K562 (cell line): ENCODE data around the gene MARVELD1. TPM values are rescaled to one million over a fixed set of nuclear protein-coding genes. Genes with fewer than 3 reads are reported as not detected.

ENCODE experiments used
- BCL6 ChIP-seq: fragments of 250-450 bp; sonication (Bioruptor Pico); IDR thresholded peaks from 2 replicates; pipeline ENCODE4 v1.4.0; 2020
- BCOR ChIP-seq: fragments of 450-650 bp; IDR thresholded peaks from 2 replicates; pipeline ENCODE4 v1.6.1; 2016
- E2F8 ChIP-seq: fragments of 450-650 bp; IDR thresholded peaks from 2 replicates; pipeline ENCODE4 v1.7.1; 2018; ENCODE audit warnings: mild to moderate bottlenecking, low read depth; ENCODE audit not compliant: partially characterized antibody
- E4F1 ChIP-seq: fragments of 250-450 bp; sonication (Bioruptor Pico); IDR thresholded peaks from 2 replicates; pipeline ENCODE4 v1.5.0; 2021; ENCODE audit warnings: mild to moderate bottlenecking, borderline replicate concordance
- ETV1 ChIP-seq: fragments of 450-650 bp; conservative IDR thresholded peaks from 2 replicates; pipeline ENCODE4 v1.6.1; 2016; ENCODE audit warnings: missing genetic modification characterization, control low read depth, low read depth, missing compliant biosample characterization
- MCM2 ChIP-seq: fragments of 450-650 bp; IDR thresholded peaks from 2 replicates; pipeline ENCODE4 v1.6.1; 2017; ENCODE audit warnings: low read depth, mild to moderate bottlenecking
- MTA1 ChIP-seq: fragments of 450-650 bp; IDR thresholded peaks from 2 replicates; pipeline ENCODE4 v1.6.1; 2017; ENCODE audit warnings: borderline replicate concordance
- MYC ChIP-seq, 2 experiments: fragments of 250-450 bp in 1 of 2; sonication (Bioruptor Pico) in 1 of 2; IDR thresholded peaks; 2 replicates each; pipeline versions ENCODE4 v1.5.1 to v1.6.1; 2012 to 2021; ENCODE audit warnings: low read depth in 2 of 2, borderline replicate concordance in 1 of 2, improper control_type of control experiment in 1 of 2, low read length in 1 of 2, mild to moderate bottlenecking in 1 of 2, moderate library complexity in 1 of 2
- MYNN ChIP-seq, 2 experiments: sonication (generic); formaldehyde crosslinking in 1 of 2; IDR thresholded peaks; 2 replicates each; pipeline versions ENCODE4 v1.5.0 to v1.6.1; 2016 to 2020; ENCODE audit warnings: antibody characterized with exemption in 1 of 2, missing genetic modification reagents in 1 of 2
- NCOR1 ChIP-seq: fragments of 450-650 bp; IDR thresholded peaks from 2 replicates; pipeline ENCODE4 v1.6.1; 2016; ENCODE audit warnings: mild to moderate bottlenecking, moderate library complexity
- NEUROD1 ChIP-seq: fragments of 150-350 bp; IDR thresholded peaks from 2 replicates; pipeline ENCODE4 v1.6.1; 2014; ENCODE audit warnings: borderline replicate concordance, low read length, low read depth; ENCODE audit not compliant: partially characterized antibody
- NR4A1 ChIP-seq, 2 experiments: fragments of 250-450 bp in 1 of 2; fragments of 450-650 bp in 1 of 2; sonication (Bioruptor Pico) in 1 of 2; IDR thresholded peaks; 2 replicates each; pipeline versions ENCODE4 v1.4.0 to v1.6.1; 2016 to 2020; ENCODE audit warnings: mild to moderate bottlenecking in 2 of 2, missing compliant biosample characterization in 1 of 2, missing genetic modification characterization in 1 of 2, moderate library complexity in 1 of 2
- NRF1 ChIP-seq, 2 experiments: fragments of 450-650 bp; IDR thresholded peaks in 1 of 2; conservative IDR thresholded peaks in 1 of 2; 2 replicates each; pipeline ENCODE4 v1.6.1; 2014; ENCODE audit warnings: mild to moderate bottlenecking in 2 of 2
- TARDBP ChIP-seq: fragments of 450-650 bp; IDR thresholded peaks from 2 replicates; pipeline ENCODE4 v1.6.1; 2016
- TCF15 ChIP-seq: fragments of 250-450 bp; sonication (Bioruptor Pico); IDR thresholded peaks from 2 replicates; pipeline ENCODE4 v1.8.0; 2022; ENCODE audit warnings: moderate library complexity, mild to moderate bottlenecking, inconsistent platforms
- ZBTB7A ChIP-seq: IDR thresholded peaks from 2 replicates; pipeline ENCODE4 v1.6.1; 2011; ENCODE audit warnings: low read depth, mild to moderate bottlenecking, low read length, moderate library complexity, borderline replicate concordance; ENCODE audit not compliant: control insufficient read depth
- ZFP36 ChIP-seq: fragments of 150-350 bp; IDR thresholded peaks from 2 replicates; pipeline ENCODE4 v1.6.1; 2018; ENCODE audit warnings: low read length, low read depth; ENCODE audit not compliant: partially characterized antibody
- ZNF436 ChIP-seq: fragments of 250-450, 450-650 bp; sonication (Bioruptor Pico); formaldehyde crosslinking; IDR thresholded peaks from 2 replicates; pipeline ENCODE4 v1.7.0; 2020; ENCODE audit warnings: mild to moderate bottlenecking
- ZNF583 ChIP-seq: fragments of 250-450 bp; sonication (Bioruptor Pico); IDR thresholded peaks from 2 replicates; pipeline ENCODE4 v1.4.0; 2020
- ZNF644 ChIP-seq: fragments of 200-800 bp; sonication (Bioruptor generic); IDR thresholded peaks from 2 replicates; pipeline ENCODE4 v1.6.1; 2016; ENCODE audit warnings: low read depth, missing genetic modification characterization, missing compliant biosample characterization
- ZNF695 ChIP-seq: fragments of 450-650 bp; formaldehyde crosslinking; IDR thresholded peaks from 2 replicates; pipeline ENCODE4 v1.4.0; 2020; ENCODE audit warnings: mild to moderate bottlenecking, moderate library complexity
- ZNF766 ChIP-seq: fragments of 200-800 bp; sonication (Bioruptor generic); conservative IDR thresholded peaks from 2 replicates; pipeline ENCODE4 v1.6.1; 2016; ENCODE audit warnings: missing genetic modification characterization, missing compliant biosample characterization
- ZSCAN32 ChIP-seq: fragments of 450-650 bp; formaldehyde crosslinking; IDR thresholded peaks from 2 replicates; pipeline ENCODE4 v1.4.0; 2020; ENCODE audit warnings: mild to moderate bottlenecking, moderate library complexity
- polyA plus RNA-seq, 8 experiments: library from polyadenylated mRNA; depleted of rRNA in 4 of 8; stranded (reverse) in 5 of 8; unstranded in 3 of 8; fragments of >200 nt; fragmentation: Nextera tagmentation in 2 of 8; fragmentation: Illumina TruSeq in 1 of 8; extraction: Ambion mirVana in 2 of 8; extraction: Trizol in 1 of 8; gene quantifications; 2 replicates each; pipeline versions ENCODE4 v1.2.1 to v1.2.3, GENCODE V29; 2011 to 2014; ENCODE audit warnings: inconsistent platforms in 1 of 8, missing spikeins in 1 of 8
- total RNA-seq, 7 experiments: library from RNA; depleted of rRNA in 6 of 7; stranded (reverse); fragments of >200 nt in 6 of 7; fragmentation: Illumina TruSeq in 2 of 7; extraction: Trizol in 2 of 7; gene quantifications; 2 replicates each; pipeline versions ENCODE4 v1.2.1 to v1.2.3, GENCODE V29; 2011 to 2021; ENCODE audit warnings: low replicate concordance in 1 of 7

Gene MARVELD1
- total and polyA plus RNA-seq, 9 of the 15 experiments (the other 6 are each of a cell fraction or from before 2014, with no cell fraction given), result 2.7 to 12.5 (median 5.3) TPM

- TF ChIP-seq ZNF695 (CRISPR knock-in tag) (no peak), MCM2 (no peak), ETV1 (tag) (no peak), NEUROD1 (no peak), ZNF644 (tag) (peak; percentile 82; the same call in 1 of the 2 replicates), MYNN (IDR thresholded peaks at IDR 0.05) (no peak), MYNN (CRISPR knock-in tag; IDR thresholded peaks at IDR 0.05) (no peak), ZSCAN32 (CRISPR knock-in tag) (no peak), NR4A1 (CRISPR knock-in tag; IDR thresholded peaks at IDR 0.05) (no peak), NR4A1 (tag; IDR thresholded peaks at IDR 0.05) (0 out of 2 replicates have a peak, but pooled peaks have one; percentile 40), TCF15 (CRISPR knock-in tag) (0 out of 2 replicates have a peak, but pooled peaks have one; percentile 50), ZNF436 (no peak), ZBTB7A (no peak), E4F1 (no peak), BCOR (no peak), MTA1 (no peak), TARDBP (no peak), ZNF766 (CRISPR knock-in tag) (peak; percentile 65; the same call in 1 of the 2 replicates), MYC (IDR thresholded peaks at IDR 0.05; ENCODE audit: low read depth, low read length) (peak; percentile 66), MYC (CRISPR knock-in tag; IDR thresholded peaks at IDR 0.05; ENCODE audit: borderline replicate concordance, low read depth) (no peak), NCOR1 (no peak), NRF1 (conservative IDR thresholded peaks at IDR 0.05 in 1 of 2, IDR thresholded peaks at IDR 0.05 in 1 of 2) (no peak), E2F8 (no peak), ZFP36 (no peak), ZNF583 (CRISPR knock-in tag) (peak; percentile 89), BCL6 (0 out of 2 replicates have a peak, but pooled peaks have one; percentile 35)
Measured at GRCh38 chr10:97689559-97690020, 23.9 kb upstream of the MARVELD1 start (continued).
